ENCODE results near the gene CERS6.

- TF ChIP-seq, protein P1, sequence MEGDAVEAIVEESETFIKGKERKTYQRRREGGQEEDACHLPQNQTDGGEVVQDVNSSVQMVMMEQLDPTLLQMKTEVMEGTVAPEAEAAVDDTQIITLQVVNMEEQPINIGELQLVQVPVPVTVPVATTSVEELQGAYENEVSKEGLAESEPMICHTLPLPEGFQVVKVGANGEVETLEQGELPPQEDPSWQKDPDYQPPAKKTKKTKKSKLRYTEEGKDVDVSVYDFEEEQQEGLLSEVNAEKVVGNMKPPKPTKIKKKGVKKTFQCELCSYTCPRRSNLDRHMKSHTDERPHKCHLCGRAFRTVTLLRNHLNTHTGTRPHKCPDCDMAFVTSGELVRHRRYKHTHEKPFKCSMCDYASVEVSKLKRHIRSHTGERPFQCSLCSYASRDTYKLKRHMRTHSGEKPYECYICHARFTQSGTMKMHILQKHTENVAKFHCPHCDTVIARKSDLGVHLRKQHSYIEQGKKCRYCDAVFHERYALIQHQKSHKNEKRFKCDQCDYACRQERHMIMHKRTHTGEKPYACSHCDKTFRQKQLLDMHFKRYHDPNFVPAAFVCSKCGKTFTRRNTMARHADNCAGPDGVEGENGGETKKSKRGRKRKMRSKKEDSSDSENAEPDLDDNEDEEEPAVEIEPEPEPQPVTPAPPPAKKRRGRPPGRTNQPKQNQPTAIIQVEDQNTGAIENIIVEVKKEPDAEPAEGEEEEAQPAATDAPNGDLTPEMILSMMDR (IDR thresholded peaks at IDR 0.05): no peak
- TF ChIP-seq POLR2AphosphoS5 (IDR thresholded peaks at IDR 0.05): no peak
Measured at GRCh38 chr2:168782271-168782670, 326.2 kb downstream of the CERS6 start.

Data from transverse colon (tissue), 4 donors.